Measurements from ENCODE around the gene ISCA1. TPM values are rescaled to one million over a fixed set of nuclear protein-coding genes. Genes with fewer than 3 reads are reported as not detected.
A peak's percentile ranks its signal among the peaks of the same experiment; 100 is the strongest.

Gene ISCA1
- total and polyA plus RNA-seq, 4 donors = 62.3 to 89.1 (median 70.6) TPM

- Histone ChIP-seq H3K4me3 (ENCODE audit: low read depth, low read length) (no peak overlapping the region), H3K36me3 (ENCODE audit: control insufficient read depth, insufficient read depth, low read length) (no peaks in the 10 kb centered on the region), H3K4me1 (ENCODE audit: control insufficient read depth, insufficient read depth, low read length) (no peaks in the 10 kb centered on the region), H3K27ac (ENCODE audit: low read depth, low read length) (no peak overlapping the region), H3K27me3 (ENCODE audit: control insufficient read depth, insufficient read depth, low read length) (no peaks in the 10 kb centered on the region), H3K9me3 (ENCODE audit: control insufficient read depth, insufficient read depth, low read length) (peaks cover 6% of the 10 kb centered on the region)
- WGBS (ENCODE audit: insufficient coverage) = no CpG with 5 or more reads among the region's 4 CpGs
- peak in 1 of 6 donors; percentile 15 for DNase-seq (ENCODE audit: low read depth in 4 of 6, low spot score in 6 of 6)
Observed at GRCh38 chr9:86248746-86249145, 33.6 kb downstream of the ISCA1 start.

GRCh38 chr9:86246752-86247161 is 35.6 kb downstream of the ISCA1 start:
- no peaks in the 10 kb centered on the region for H3K27me3 ChIP-seq (ENCODE audit: control insufficient read depth, insufficient read depth, low read length)
- H3K27ac ChIP-seq (ENCODE audit: low read depth, low read length) = no peak overlapping the region
- H3K36me3 ChIP-seq (ENCODE audit: control insufficient read depth, insufficient read depth, low read length) = no peaks in the 10 kb centered on the region
- DNase-seq (ENCODE audit: low read depth in 4 of 6, low spot score in 6 of 6) = no peak
- H3K4me3 ChIP-seq (ENCODE audit: low read depth, low read length) = no peak overlapping the region
- peaks cover 5% of the 10 kb centered on the region for H3K4me1 ChIP-seq (ENCODE audit: control insufficient read depth, insufficient read depth, low read length)
- no peaks in the 10 kb centered on the region for H3K9me3 ChIP-seq (ENCODE audit: control insufficient read depth, insufficient read depth, low read length)
- WGBS (ENCODE audit: insufficient coverage) = 51% methylated on average over 4 of the region's 6 CpGs

- no peaks in the 10 kb centered on the region for H3K27me3 ChIP-seq (ENCODE audit: control insufficient read depth, insufficient read depth, low read length)
- DNase-seq (ENCODE audit: low read depth in 4 of 6, low spot score in 6 of 6) = peak in 2 of 6 donors; percentile 19 to 48
- no peak overlapping the region for H3K27ac ChIP-seq (ENCODE audit: low read depth, low read length)
- H3K9me3 ChIP-seq (ENCODE audit: control insufficient read depth, insufficient read depth, low read length) = no peaks in the 10 kb centered on the region
- peaks cover 5% of the 10 kb centered on the region for H3K4me1 ChIP-seq (ENCODE audit: control insufficient read depth, insufficient read depth, low read length)
- H3K36me3 ChIP-seq (ENCODE audit: control insufficient read depth, insufficient read depth, low read length) = no peaks in the 10 kb centered on the region
- 44% methylated on average over 1 of the region's 2 CpGs for WGBS (ENCODE audit: insufficient coverage)
- H3K4me3 ChIP-seq (ENCODE audit: low read depth, low read length) = no peak overlapping the region
Observed at GRCh38 chr9:86242071-86242470, 40.3 kb downstream of the ISCA1 start.

- 98% methylated on average over 4 of the region's 7 CpGs for WGBS (ENCODE audit: insufficient coverage)
- no peaks in the 10 kb centered on the region for H3K36me3 ChIP-seq (ENCODE audit: control insufficient read depth, insufficient read depth, low read length)
- peaks cover 5% of the 10 kb centered on the region for H3K4me1 ChIP-seq (ENCODE audit: control insufficient read depth, insufficient read depth, low read length)
- no peak overlapping the region for H3K4me3 ChIP-seq (ENCODE audit: low read depth, low read length)
- no peak overlapping the region for H3K27ac ChIP-seq (ENCODE audit: low read depth, low read length)
- DNase-seq (ENCODE audit: low read depth in 4 of 6, low spot score in 6 of 6) = no peak
- no peaks in the 10 kb centered on the region for H3K27me3 ChIP-seq (ENCODE audit: control insufficient read depth, insufficient read depth, low read length)
- no peaks in the 10 kb centered on the region for H3K9me3 ChIP-seq (ENCODE audit: control insufficient read depth, insufficient read depth, low read length)
Observed at GRCh38 chr9:86241216-86241615, 41.1 kb downstream of the ISCA1 start.

GRCh38 chr9:86238861-86239770 is 43.2 kb downstream of the ISCA1 start:
- no peak overlapping the region for H3K4me3 ChIP-seq (ENCODE audit: low read depth, low read length)
- WGBS (ENCODE audit: insufficient coverage) = 74% methylated on average over 3 of the region's 10 CpGs
- H3K9me3 ChIP-seq (ENCODE audit: control insufficient read depth, insufficient read depth, low read length) = no peaks in the 10 kb centered on the region
- peaks cover 5% of the 10 kb centered on the region for H3K4me1 ChIP-seq (ENCODE audit: control insufficient read depth, insufficient read depth, low read length)
- H3K36me3 ChIP-seq (ENCODE audit: control insufficient read depth, insufficient read depth, low read length) = no peaks in the 10 kb centered on the region
- H3K27me3 ChIP-seq (ENCODE audit: control insufficient read depth, insufficient read depth, low read length) = no peaks in the 10 kb centered on the region
- peak in 2 of 6 donors; percentile 22 to 50 for DNase-seq (ENCODE audit: low read depth in 4 of 6, low spot score in 6 of 6)
- H3K27ac ChIP-seq (ENCODE audit: low read depth, low read length) = no peak overlapping the region

GRCh38 chr9:86230858-86231257 is 51.5 kb downstream of the ISCA1 start:
- Histone ChIP-seq H3K4me3 (ENCODE audit: low read depth, low read length) (no peak overlapping the region), H3K4me1 (ENCODE audit: control insufficient read depth, insufficient read depth, low read length) (no peaks in the 10 kb centered on the region), H3K36me3 (ENCODE audit: control insufficient read depth, insufficient read depth, low read length) (no peaks in the 10 kb centered on the region), H3K27ac (ENCODE audit: low read depth, low read length) (no peak overlapping the region), H3K9me3 (ENCODE audit: control insufficient read depth, insufficient read depth, low read length) (no peaks in the 10 kb centered on the region), H3K27me3 (ENCODE audit: control insufficient read depth, insufficient read depth, low read length) (no peaks in the 10 kb centered on the region)
- 100% methylated on average over 1 of the region's 2 CpGs for WGBS (ENCODE audit: insufficient coverage)
- DNase-seq (ENCODE audit: low read depth in 4 of 6, low spot score in 6 of 6) = no peak

GRCh38 chr9:86222667-86223066 is 59.7 kb downstream of the ISCA1 start:
- no peak for DNase-seq (ENCODE audit: low read depth in 4 of 6, low spot score in 6 of 6)
- Histone ChIP-seq H3K27ac (ENCODE audit: low read depth, low read length) (no peak overlapping the region), H3K4me1 (ENCODE audit: control insufficient read depth, insufficient read depth, low read length) (no peaks in the 10 kb centered on the region), H3K9me3 (ENCODE audit: control insufficient read depth, insufficient read depth, low read length) (no peaks in the 10 kb centered on the region), H3K36me3 (ENCODE audit: control insufficient read depth, insufficient read depth, low read length) (no peaks in the 10 kb centered on the region), H3K27me3 (ENCODE audit: control insufficient read depth, insufficient read depth, low read length) (no peaks in the 10 kb centered on the region), H3K4me3 (ENCODE audit: low read depth, low read length) (no peak overlapping the region)
- 100% methylated on average over 1 of the region's 4 CpGs for WGBS (ENCODE audit: insufficient coverage)

- no peaks in the 10 kb centered on the region for H3K4me1 ChIP-seq (ENCODE audit: control insufficient read depth, insufficient read depth, low read length)
- no peaks in the 10 kb centered on the region for H3K9me3 ChIP-seq (ENCODE audit: control insufficient read depth, insufficient read depth, low read length)
- no peak overlapping the region for H3K27ac ChIP-seq (ENCODE audit: low read depth, low read length)
- 73% methylated on average over 1 of the region's 3 CpGs for WGBS (ENCODE audit: insufficient coverage)
- DNase-seq (ENCODE audit: low read depth in 4 of 6, low spot score in 6 of 6) = no peak
- H3K4me3 ChIP-seq (ENCODE audit: low read depth, low read length) = no peak overlapping the region
- H3K27me3 ChIP-seq (ENCODE audit: control insufficient read depth, insufficient read depth, low read length) = no peaks in the 10 kb centered on the region
- H3K36me3 ChIP-seq (ENCODE audit: control insufficient read depth, insufficient read depth, low read length) = no peaks in the 10 kb centered on the region
Observed at GRCh38 chr9:86219606-86220005, 62.7 kb downstream of the ISCA1 start.

GRCh38 chr9:86217076-86217755 is 65.1 kb downstream of the ISCA1 start:
- Histone ChIP-seq H3K9me3 (ENCODE audit: control insufficient read depth, insufficient read depth, low read length) (no peaks in the 10 kb centered on the region), H3K27me3 (ENCODE audit: control insufficient read depth, insufficient read depth, low read length) (no peaks in the 10 kb centered on the region), H3K27ac (ENCODE audit: low read depth, low read length) (no peak overlapping the region), H3K36me3 (ENCODE audit: control insufficient read depth, insufficient read depth, low read length) (no peaks in the 10 kb centered on the region), H3K4me3 (ENCODE audit: low read depth, low read length) (no peak overlapping the region), H3K4me1 (ENCODE audit: control insufficient read depth, insufficient read depth, low read length) (no peaks in the 10 kb centered on the region)
- no peak for DNase-seq (ENCODE audit: low read depth in 4 of 6, low spot score in 6 of 6)
- WGBS (ENCODE audit: insufficient coverage) = 100% methylated on average over 3 of the region's 7 CpGs
